NCI-H345 treated with DMSO at 0.1 percent for 48 hours (cell line): ENCODE results near the gene KRT5.

Experiments
- DNase-seq: peaks from one replicate; lab custom pipeline; 2025; ENCODE audit not compliant: unreplicated experiment; lab: John Stamatoyannopoulos, UW

KRT5 gene

GRCh38 chr12:52519826-52520662 is at the start of gene KRT5:
Gene KRT5, minus strand, starts transcription at chr12:52520394. Its CDS starts 98 bp downstream, at chr12:52520296.
- DNase-seq: no peak

DNA sequence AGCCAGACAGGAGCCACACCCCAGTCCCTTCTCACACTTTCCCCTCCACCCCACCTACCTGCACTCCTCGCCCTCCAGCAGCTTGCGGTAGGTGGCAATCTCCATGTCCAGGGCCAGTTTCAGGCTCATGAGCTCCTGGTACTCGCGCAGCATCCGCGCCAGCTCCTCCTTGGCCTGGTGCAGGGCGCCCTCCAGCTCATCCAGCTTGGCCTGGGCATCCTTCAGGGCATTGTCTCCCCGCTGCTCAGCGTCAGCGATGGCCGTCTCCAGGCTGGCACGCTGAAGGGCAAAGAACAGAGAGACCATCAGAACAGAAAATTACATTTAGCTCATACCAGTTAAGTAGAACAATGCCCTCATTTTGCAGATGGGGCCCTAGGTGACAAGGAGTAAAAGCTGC is 47.9 kb upstream of the KRT5 start:
- DNase-seq: no peak

GRCh38 chr12:52566847-52567291 is 46.7 kb upstream of the KRT5 start:
- DNase-seq: no peak

DNA sequence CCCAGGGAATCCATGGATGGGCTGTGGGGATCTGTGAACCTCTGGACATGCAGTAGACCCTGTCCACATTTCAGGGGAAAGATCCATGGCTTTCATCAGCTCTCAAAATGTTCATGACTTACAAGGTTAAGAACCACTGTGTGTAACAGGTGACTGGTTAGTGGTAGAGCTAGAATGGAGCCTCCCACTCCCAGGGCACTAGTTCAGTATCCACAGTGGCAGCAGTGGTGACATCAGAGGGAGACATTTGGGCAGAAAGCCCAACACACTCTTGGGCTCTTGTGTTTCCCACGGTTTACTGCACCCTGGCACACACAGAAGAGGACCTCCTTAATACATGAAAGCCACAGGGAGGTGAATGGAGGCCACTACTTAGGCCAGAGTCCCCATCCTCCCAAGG is 44.4 kb upstream of the KRT5 start:
- DNase-seq: no peak

DNA sequence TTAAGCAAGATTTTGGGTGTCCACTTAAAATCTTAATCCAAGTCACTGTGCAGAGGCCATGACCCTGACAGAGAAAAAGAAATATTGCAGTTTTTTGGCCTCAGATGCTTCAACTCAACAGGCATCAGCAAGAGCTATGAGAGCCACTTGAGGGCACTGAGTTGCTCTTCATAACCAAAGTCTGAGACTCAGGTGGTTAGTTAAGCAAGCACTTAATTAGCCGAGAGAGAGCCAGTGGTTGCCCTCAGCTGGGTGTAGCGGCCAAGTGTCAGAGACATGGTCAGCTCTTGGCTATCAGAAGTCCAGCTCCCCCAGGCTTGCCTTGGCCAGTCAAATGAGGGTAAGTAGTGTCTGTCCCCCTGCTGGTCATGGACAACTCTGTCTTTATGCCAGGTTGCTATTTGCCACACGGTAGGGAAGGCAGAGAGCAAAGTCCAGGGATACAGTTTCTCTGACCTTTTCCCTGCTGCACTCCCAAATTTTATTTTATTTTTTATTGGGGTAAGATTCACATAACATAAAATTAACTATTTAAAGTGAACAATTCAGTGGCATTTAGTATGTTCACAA is 41.8 kb upstream of the KRT5 start:
- no peak for DNase-seq

- DNase-seq: no peak
Measured at GRCh38 chr12:52559979-52560378, 39.8 kb upstream of the KRT5 start.

DNA sequence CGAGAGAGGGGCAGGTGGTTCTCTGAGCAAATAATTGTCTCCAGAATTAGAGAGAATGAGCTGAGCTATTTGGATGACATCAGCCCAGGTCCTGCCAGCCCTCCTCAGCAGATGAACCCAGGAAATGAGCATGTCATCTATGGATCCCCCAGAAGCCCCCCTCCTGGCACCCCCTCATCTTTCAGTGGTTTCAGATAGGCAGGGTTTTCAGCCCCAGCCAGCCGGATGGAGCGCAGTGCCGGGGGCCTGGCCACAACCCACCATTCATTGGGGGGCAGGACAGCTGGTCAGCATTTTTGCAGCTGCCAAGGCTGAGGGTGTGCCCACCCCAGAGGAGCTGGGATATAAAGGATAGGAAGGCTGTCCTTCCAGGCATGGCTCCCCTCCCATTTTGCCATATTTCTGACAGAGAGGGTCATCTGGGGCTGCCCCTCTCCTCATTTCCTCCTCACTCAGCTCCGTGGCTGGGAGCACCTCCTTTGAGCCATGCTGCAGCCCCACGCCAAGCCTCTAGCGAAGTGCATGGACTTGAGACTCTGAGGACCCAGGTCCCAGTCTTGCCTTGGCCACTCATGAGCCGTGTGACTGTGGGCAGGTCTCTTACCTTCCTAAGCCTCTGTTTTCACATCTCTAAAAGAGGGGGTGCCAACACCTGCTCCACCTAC is 38.7 kb upstream of the KRT5 start:
- DNase-seq: no peak

GRCh38 chr12:52557476-52557875 is 37.3 kb upstream of the KRT5 start:
- DNase-seq: no peak

- DNase-seq: no peak
Measured at GRCh38 chr12:52555577-52555976, 35.4 kb upstream of the KRT5 start.

GRCh38 chr12:52552681-52553195 is 32.5 kb upstream of the KRT5 start, which contains the start of gene KRT71:
Gene KRT71, minus strand, starts transcription at chr12:52553145. Its CDS starts 68 bp downstream, at chr12:52553077.
- DNase-seq: no peak

DNA sequence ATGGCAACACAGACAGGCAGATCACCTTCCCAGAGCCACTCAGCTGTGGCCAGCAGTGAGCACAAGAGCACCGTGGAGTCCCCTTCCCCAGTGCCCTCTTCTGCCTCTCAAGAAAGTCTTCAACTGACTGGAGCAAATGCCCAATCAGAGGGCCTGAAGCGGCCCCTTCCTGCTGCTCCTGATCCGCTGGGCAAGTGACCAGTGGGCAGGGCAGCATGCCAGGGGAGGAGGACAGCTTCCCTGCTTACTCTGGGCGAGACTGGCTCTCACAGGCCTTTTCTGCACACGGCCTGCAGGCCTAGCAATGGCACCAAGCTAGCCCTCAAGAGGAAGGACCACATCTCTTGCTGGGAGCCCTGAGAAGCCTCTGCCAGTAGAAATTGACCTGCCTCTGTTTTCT is 31.9 kb upstream of the KRT5 start:
- DNase-seq: no peak

DNA sequence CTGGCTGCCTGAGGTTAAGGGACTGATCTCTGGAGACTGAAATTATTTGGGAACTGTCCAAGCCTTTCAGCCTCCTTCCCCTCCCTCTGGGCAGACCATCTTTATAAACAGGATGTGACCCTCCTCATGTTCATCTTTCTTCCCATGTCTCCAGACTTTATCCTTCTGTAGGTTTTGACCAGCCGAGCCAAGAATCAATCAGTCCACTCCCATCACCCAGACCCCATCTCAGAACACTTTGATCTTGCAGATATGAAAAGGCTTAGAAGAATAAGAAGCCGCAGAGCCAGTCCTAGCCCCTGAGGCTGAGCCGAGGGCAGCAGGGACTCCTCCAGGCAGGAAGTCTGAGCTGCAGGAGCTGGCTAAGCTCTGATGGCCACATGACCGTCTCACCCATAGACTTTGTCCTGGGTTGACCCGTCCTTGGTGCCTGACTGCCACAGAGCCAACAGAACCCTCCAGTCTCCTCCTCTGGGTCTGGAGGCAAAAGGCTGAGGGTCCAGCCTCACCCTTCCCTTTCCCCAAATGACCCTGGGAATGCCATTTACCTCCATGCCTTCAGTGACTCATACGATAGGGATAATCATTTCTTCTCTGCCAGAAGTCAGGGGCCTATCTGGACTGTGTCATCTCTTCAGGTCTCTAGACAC is 31.1 kb upstream of the KRT5 start:
- DNase-seq: no peak

DNA sequence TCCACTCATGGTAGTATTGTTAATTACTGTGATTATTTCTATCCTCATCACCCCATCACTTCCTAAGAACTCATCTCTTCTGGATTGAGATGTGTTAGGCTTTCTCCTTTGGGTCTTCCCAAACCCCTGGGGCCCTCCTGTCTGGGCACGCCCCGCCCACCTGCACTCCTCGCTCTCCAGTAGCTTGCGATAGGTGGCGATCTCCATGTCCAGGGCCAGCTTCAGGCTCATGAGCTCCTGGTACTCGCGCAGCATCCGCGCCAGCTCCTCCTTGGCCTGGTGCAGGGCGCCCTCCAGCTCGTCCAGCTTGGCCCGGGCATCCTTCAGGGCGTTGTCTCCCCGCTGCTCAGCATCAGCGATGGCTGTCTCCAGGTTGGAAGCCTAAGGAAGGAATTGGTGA is 25.9 kb upstream of the KRT5 start:
- DNase-seq: no peak

DNA sequence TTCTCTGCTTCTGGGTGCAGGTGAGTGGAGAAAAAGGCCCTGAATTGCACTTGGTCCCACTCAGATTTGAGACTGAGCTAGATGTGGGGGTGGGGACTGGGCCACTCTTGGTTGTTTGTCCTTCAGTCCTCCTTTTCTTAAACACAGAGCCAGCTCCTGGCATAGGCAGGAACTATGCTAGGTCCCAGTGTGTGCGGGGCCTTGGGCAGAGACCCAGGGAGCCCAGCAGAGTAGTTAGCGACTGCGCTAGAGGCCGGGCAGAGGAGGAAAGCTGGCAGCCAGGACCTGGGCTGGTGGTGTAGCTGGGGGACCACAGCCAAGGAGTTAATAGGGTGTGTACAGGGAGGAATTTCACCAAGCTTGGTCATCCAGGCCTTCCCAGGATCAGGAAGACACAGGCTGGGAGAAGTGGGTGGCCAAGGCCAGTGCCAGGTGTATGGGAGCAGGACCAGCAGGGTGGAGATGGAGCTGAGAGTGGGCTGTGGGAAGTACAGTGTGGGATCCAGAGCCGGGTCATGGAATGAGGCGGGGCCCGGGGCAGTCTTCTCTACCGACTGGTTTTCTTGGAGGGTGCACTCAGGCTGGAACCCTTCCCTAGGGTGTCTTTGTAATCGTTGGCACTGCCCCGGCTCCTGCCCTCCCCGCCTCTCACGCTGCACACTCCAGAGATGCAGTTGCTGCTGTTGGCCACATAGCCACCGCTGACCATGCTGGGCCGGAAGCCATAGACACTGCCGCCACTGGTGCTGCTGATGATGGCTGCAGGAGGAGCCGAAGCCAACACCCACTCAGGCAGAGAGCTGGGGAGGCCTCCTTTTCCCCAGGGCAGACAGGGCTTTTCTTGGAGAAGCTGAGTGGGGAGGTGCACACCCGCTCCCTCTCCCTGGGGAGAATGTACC is 24.0 kb upstream of the KRT5 start:
- no peak for DNase-seq

- no peak for DNase-seq
Measured at GRCh38 chr12:52542785-52543318, 22.7 kb upstream of the KRT5 start.

- no peak for DNase-seq
Measured at GRCh38 chr12:52542157-52542556, 22.0 kb upstream of the KRT5 start.

DNA sequence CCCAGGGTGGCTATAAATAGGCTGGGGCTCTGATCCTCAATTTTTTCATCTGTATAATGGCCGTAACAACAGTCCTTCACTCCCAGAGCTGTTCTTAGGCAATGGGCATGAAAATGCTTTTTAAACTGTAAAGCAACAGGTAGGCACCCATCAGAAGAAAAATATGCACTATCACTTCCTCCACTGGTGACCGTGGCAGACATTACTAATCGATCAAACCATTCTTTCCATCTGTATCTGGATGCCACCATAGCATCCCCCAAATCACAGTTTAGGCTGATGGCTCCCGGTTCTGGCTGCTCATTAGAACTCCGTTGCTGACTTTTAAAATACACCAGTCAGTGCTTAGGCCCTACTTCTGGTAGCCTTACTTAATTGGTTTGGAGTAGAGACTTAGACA is 21.5 kb upstream of the KRT5 start:
- DNase-seq: no peak

DNA sequence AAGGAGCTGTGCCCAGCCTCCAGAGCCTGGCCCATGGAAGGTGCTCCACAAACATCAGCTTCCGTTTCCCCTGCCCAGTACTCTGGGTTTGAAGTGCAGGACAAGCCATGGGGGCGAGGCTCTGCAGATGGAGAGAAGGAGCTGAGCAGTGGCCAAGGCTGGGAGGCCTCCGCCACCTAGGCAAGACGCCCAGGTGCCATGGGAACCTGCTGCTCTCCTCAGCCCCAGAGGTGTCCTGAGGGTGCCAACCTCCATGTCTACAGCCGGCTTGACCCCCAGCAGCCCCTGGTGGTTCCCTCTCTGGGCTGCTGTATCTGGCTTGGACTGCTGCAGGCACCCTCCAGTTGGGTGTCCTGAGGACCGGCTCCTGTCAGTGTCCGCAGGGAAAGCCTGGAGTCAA is 20.3 kb upstream of the KRT5 start:
- DNase-seq: no peak

DNA sequence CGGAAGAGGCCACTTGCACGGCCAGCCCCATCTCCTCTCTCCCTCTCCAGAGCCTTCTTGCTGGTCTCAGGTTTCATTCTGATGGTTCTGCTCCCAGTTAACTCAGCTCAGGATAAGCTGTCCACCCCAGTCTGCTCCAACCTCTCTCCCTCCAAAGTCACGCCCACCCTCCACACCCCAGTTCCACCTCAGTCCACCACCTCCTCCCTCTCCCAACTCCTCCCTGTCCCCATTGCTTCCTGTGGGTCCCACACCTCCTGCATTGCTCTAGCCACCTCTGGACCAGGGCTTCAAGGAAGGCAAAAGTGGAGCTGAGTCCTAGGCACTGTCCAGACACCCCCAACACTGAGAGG is 19.6 kb upstream of the KRT5 start:
- no peak for DNase-seq
